Gastroesophageal sphincter (tissue), 3 donors: Measurements from ENCODE around the gene FAM149B1.

Experiments used
- CTCF ChIP-seq, 4 experiments: fragments of 200-600 bp in 2 of 4; fragments of 450-650 bp in 2 of 4; sonication (generic) in 1 of 4; IDR thresholded peaks; one replicate each; pipeline ENCODE4 v1.5.1; 2017 to 2019; ENCODE audit warnings: antibody characterized with exemption in 4 of 4, mild to moderate bottlenecking in 2 of 4, moderate library complexity in 2 of 4
- EP300 ChIP-seq: sonication (generic); formaldehyde crosslinking; IDR thresholded peaks from one replicate; pipeline ENCODE4 v1.6.1; 2017; ENCODE audit warnings: antibody characterized with exemption, mild to moderate bottlenecking
- POLR2A ChIP-seq, 2 donors: fragments of 450-650 bp; IDR thresholded peaks; one replicate each; pipeline ENCODE4 v1.6.1; 2017; ENCODE audit warnings: antibody characterized with exemption in 2 of 2, mild to moderate bottlenecking in 2 of 2, moderate library complexity in 1 of 2
- POLR2AphosphoS5 ChIP-seq: sonication (generic); formaldehyde crosslinking; IDR thresholded peaks from one replicate; pipeline ENCODE4 v1.6.1; 2017; ENCODE audit warnings: antibody characterized with exemption

GRCh38 chr10:73287441-73287840 is 119.5 kb downstream of the FAM149B1 start:
- TF ChIP-seq CTCF (IDR thresholded peaks at IDR 0.05) = no peak
- TF ChIP-seq POLR2A (IDR thresholded peaks at IDR 0.05) = no peak
- TF ChIP-seq EP300 = no peak
- no peak for TF ChIP-seq POLR2AphosphoS5
